Neural cell (in vitro differentiated cells): ENCODE data around the gene GET4. TPM values are rescaled to one million over a fixed set of nuclear protein-coding genes. Genes with fewer than 3 reads are reported as not detected.

Source experiments
- H2AFZ ChIP-seq: fragments of 200-600, 300-800 bp; sonication (generic), shearing (Covaris generic); 2 replicates; pipeline ENCODE4 v1.6.0; 2014; ENCODE audit warnings: low read depth, mild to moderate bottlenecking, antibody characterized with exemption, low read length, moderate library complexity
- H3F3A ChIP-seq: fragments of 200-600 bp; shearing (Covaris generic); 2 replicates; pipeline ENCODE4 v1.6.1; 2016; ENCODE audit warnings: mild to moderate bottlenecking, moderate library complexity, mixed read lengths, antibody characterized with exemption, low read length; ENCODE audit not compliant: insufficient read depth, poor library complexity, severe bottlenecking
- H3K27ac ChIP-seq: fragments of 200-600, 300-800 bp; sonication (generic), shearing (Covaris generic); 2 replicates; pipeline ENCODE4 v1.5.1; 2014; ENCODE audit warnings: mild to moderate bottlenecking, low read length, moderate library complexity
- H3K27me3 ChIP-seq: fragments of 300-800, 200-600 bp; sonication (generic), shearing (Covaris generic); 2 replicates; pipeline ENCODE4 v1.6.0; 2014; ENCODE audit warnings: mild to moderate bottlenecking, low read depth, low read length, moderate library complexity; ENCODE audit not compliant: insufficient read depth
- H3K36me3 ChIP-seq: fragments of 300-800, 200-600 bp; sonication (generic), shearing (Covaris generic); 2 replicates; pipeline ENCODE4 v1.5.1; 2014; ENCODE audit warnings: mild to moderate bottlenecking, antibody characterized with exemption, low read length, moderate library complexity; ENCODE audit not compliant: insufficient read depth
- H3K4me2 ChIP-seq: fragments of 300-800, 200-600 bp; sonication (generic), shearing (Covaris generic); 2 replicates; pipeline ENCODE4 v1.6.0; 2014; ENCODE audit warnings: mild to moderate bottlenecking, low read length
- H3K4me3 ChIP-seq: fragments of 300-800, 200-600 bp; sonication (generic), shearing (Covaris generic); 2 replicates; pipeline ENCODE4 v1.5.1; 2014; ENCODE audit warnings: mild to moderate bottlenecking, low read length, moderate library complexity
- H3K79me2 ChIP-seq: fragments of 200-600 bp; shearing (Covaris generic); replicated peaks from 2 replicates; pipeline ENCODE4 v1.6.0; 2014; ENCODE audit warnings: mild to moderate bottlenecking, low read length, moderate library complexity; ENCODE audit not compliant: insufficient read depth
- H3K9ac ChIP-seq: fragments of 300-800, 200-600 bp; sonication (generic), shearing (Covaris generic); 2 replicates; pipeline ENCODE4 v1.6.1; 2016; ENCODE audit warnings: mild to moderate bottlenecking, low read length, mixed read lengths
- H3K9me2 ChIP-seq: fragments of 200-600 bp; shearing (Covaris generic); 2 replicates; pipeline ENCODE4 v1.6.1; 2016; ENCODE audit warnings: mild to moderate bottlenecking, low read length, mixed read lengths; ENCODE audit not compliant: insufficient read depth
- H3K9me3 ChIP-seq: fragments of 200-600, 300-800 bp; sonication (generic), shearing (Covaris generic); 2 replicates; pipeline ENCODE4 v1.6.1; 2016; ENCODE audit warnings: mild to moderate bottlenecking, mixed run types, low read length, moderate library complexity, mixed read lengths
- H4K20me1 ChIP-seq: fragments of 200-600 bp; shearing (Covaris generic); 2 replicates; pipeline ENCODE4 v1.6.1; 2016; ENCODE audit warnings: mild to moderate bottlenecking, mixed run types; ENCODE audit not compliant: insufficient read depth
- CTCF ChIP-seq: fragments of 450-650 bp; IDR thresholded peaks from 2 replicates; pipeline ENCODE4 v1.5.1; 2014; ENCODE audit warnings: antibody characterized with exemption, mild to moderate bottlenecking, moderate library complexity; ENCODE audit not compliant: poor library complexity, severe bottlenecking
- EP300 ChIP-seq: fragments of 450-650 bp; conservative IDR thresholded peaks from 2 replicates; pipeline ENCODE4 v1.6.1; 2014; ENCODE audit warnings: antibody characterized with exemption, mild to moderate bottlenecking, moderate library complexity; ENCODE audit not compliant: poor library complexity, severe bottlenecking
- EZH2 ChIP-seq: fragments of 200-600, 300-800 bp; shearing (Covaris generic), sonication (generic); IDR thresholded peaks from 2 replicates; pipeline ENCODE4 v1.6.1; 2014; ENCODE audit warnings: antibody characterized with exemption, low read length, borderline replicate concordance, mild to moderate bottlenecking; ENCODE audit not compliant: insufficient read depth, poor library complexity, severe bottlenecking
- MXI1 ChIP-seq: fragments of 450-650 bp; conservative IDR thresholded peaks from 2 replicates; pipeline ENCODE4 v1.6.1; 2014; ENCODE audit warnings: antibody characterized with exemption, mild to moderate bottlenecking; ENCODE audit not compliant: poor library complexity, severe bottlenecking
- POLR2AphosphoS5 ChIP-seq: IDR thresholded peaks from 2 replicates; pipeline ENCODE4 v1.6.1; 2012
- RAD21 ChIP-seq: fragments of 450-650 bp; conservative IDR thresholded peaks from 2 replicates; pipeline ENCODE4 v1.6.1; 2014; ENCODE audit warnings: antibody characterized with exemption, mild to moderate bottlenecking, moderate library complexity
- SMC3 ChIP-seq: fragments of 450-650 bp; conservative IDR thresholded peaks from 2 replicates; pipeline ENCODE4 v1.6.1; 2014; ENCODE audit warnings: antibody characterized with exemption, mild to moderate bottlenecking, moderate library complexity; ENCODE audit not compliant: poor library complexity
- TAF1 ChIP-seq: IDR thresholded peaks from 2 replicates; pipeline ENCODE4 v1.6.1; 2012; ENCODE audit warnings: low read depth
- polyA plus RNA-seq: library from polyadenylated mRNA; depleted of rRNA; stranded (reverse); fragments of >200 nt; gene quantifications from 2 replicates; pipeline ENCODE4 v1.2.3, GENCODE V29; 2014
- TF ChIP-seq, protein P1 (sequence below): IDR thresholded peaks from 2 replicates; pipeline ENCODE4 v1.6.1; 2012; ENCODE audit warnings: borderline replicate concordance

The GET4 gene
- polyA plus RNA-seq, 1 donor from 2014 or later, result 63.8 TPM

DNA sequence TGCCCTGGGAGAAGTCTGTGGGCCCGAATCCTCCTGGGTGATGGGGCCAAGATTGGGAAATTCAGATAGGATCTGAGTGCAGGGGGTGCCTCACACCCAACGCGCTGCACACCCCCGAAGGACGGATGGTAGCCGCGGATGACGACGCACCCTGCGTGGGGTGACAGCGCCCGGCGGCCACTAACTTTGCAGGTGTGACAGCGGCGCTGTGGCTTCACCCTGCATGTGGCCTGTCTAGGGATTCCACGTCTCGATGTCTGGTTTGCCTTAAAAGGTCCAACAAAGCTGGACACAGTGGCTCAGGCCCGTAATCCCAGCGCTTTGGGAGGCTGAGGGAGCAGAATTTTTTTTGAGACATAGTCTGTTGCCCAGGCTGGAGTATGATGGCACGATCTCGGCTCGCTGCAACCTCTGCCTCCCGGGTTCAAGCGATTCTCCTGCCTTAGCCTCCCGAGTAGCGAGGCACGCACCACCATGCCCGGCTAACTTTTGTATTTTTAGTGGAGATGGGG lies 59.6 kb downstream of the GET4 start:
- H3K79me2 ChIP-seq, result no peaks in the 10 kb centered on the region
- H3K9me3 ChIP-seq, result no peaks in the 10 kb centered on the region
- H2AFZ ChIP-seq, result no peak overlapping the region
- no peaks in the 10 kb centered on the region for H3K27me3 ChIP-seq
- no peaks in the 10 kb centered on the region for H4K20me1 ChIP-seq
- no peaks in the 10 kb centered on the region for H3F3A ChIP-seq
- TF ChIP-seq TAF1 (no peak), POLR2AphosphoS5 (no peak), MXI1 (no peak), EZH2 (no peak), RAD21 (no peak), SMC3 (no peak), EP300 (no peak), CTCF (no peak)
- TF ChIP-seq, protein P1, sequence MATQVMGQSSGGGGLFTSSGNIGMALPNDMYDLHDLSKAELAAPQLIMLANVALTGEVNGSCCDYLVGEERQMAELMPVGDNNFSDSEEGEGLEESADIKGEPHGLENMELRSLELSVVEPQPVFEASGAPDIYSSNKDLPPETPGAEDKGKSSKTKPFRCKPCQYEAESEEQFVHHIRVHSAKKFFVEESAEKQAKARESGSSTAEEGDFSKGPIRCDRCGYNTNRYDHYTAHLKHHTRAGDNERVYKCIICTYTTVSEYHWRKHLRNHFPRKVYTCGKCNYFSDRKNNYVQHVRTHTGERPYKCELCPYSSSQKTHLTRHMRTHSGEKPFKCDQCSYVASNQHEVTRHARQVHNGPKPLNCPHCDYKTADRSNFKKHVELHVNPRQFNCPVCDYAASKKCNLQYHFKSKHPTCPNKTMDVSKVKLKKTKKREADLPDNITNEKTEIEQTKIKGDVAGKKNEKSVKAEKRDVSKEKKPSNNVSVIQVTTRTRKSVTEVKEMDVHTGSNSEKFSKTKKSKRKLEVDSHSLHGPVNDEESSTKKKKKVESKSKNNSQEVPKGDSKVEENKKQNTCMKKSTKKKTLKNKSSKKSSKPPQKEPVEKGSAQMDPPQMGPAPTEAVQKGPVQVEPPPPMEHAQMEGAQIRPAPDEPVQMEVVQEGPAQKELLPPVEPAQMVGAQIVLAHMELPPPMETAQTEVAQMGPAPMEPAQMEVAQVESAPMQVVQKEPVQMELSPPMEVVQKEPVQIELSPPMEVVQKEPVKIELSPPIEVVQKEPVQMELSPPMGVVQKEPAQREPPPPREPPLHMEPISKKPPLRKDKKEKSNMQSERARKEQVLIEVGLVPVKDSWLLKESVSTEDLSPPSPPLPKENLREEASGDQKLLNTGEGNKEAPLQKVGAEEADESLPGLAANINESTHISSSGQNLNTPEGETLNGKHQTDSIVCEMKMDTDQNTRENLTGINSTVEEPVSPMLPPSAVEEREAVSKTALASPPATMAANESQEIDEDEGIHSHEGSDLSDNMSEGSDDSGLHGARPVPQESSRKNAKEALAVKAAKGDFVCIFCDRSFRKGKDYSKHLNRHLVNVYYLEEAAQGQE, result no peak
- H3K9me2 ChIP-seq, result no peaks in the 10 kb centered on the region
- H3K4me3 ChIP-seq, result no peak overlapping the region
- H3K9ac ChIP-seq, result no peak overlapping the region
- no peak overlapping the region for H3K27ac ChIP-seq
- no peaks in the 10 kb centered on the region for H3K36me3 ChIP-seq
- no peak overlapping the region for H3K4me2 ChIP-seq

DNA sequence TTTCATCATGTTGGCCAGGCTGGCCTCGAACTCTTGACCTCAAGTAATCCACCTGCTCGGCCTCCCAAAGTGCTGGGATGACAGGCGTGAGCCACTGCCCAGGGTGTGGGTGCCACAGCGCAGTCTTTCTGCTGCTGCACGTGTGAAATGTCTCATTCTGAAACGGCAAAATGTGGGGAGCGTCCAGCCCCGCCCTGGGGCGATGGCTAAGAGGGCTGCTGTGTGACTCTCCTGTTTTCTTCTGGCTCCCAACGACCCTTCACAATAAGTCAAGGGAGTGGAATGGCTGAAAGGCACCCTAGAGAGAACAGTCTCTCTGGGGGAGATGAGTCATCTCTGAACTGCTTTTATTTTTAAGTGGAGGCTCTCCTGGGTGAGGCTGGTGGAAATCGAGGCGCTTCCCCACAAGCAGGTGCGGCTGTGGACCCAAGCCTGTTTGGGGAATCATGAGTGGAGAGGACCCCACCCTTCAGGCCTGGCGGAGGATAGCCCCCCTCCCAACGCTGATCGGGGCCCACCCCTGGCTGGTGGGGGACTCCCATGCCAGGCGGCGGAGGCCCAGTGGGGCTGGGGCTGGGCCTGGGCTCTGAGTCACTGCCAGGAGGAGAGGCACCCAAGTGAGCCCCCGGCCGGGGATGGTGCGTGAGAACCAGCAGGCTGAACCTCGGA lies 60.2 kb downstream of the GET4 start:
- Histone ChIP-seq H3K79me2 (no peaks in the 10 kb centered on the region), H3F3A (no peaks in the 10 kb centered on the region), H3K9me3 (no peaks in the 10 kb centered on the region), H3K9me2 (no peaks in the 10 kb centered on the region), H4K20me1 (no peaks in the 10 kb centered on the region), H3K27me3 (no peaks in the 10 kb centered on the region), H3K4me2 (no peak overlapping the region), H3K36me3 (no peaks in the 10 kb centered on the region), H3K4me3 (no peak overlapping the region), H3K9ac (no peak overlapping the region), H2AFZ (no peak overlapping the region), H3K27ac (no peak overlapping the region)
- no peak for TF ChIP-seq POLR2AphosphoS5
- TF ChIP-seq EZH2, result no peak
- no peak for TF ChIP-seq MXI1
- TF ChIP-seq TAF1, result no peak
- no peak for TF ChIP-seq EP300
- TF ChIP-seq, protein P1, result no peak
- TF ChIP-seq CTCF, result no peak
- no peak for TF ChIP-seq RAD21
- TF ChIP-seq SMC3, result no peak
